Gastrocnemius medialis (tissue), 4 donors: ENCODE data around the gene GPI. TPM values are rescaled to one million over a fixed set of nuclear protein-coding genes. Genes with fewer than 3 reads are reported as not detected.
A peak's percentile ranks its signal among the peaks of the same experiment; 100 is the strongest.

Experiments used
- ATAC-seq, 2 donors: fragments of 150-250 bp; one replicate each; pipeline ENCODE4 v1.9.1; 2016
- DNase-seq, 2 donors: peaks; one replicate each; pipeline ENCODE4 v3.0.0-alpha.2; 2019
- H3K27ac ChIP-seq, 4 donors: fragments of 200-600 bp; sonication (generic); 1 replicate in 1 of 4; 2 replicates in 3 of 4; pipeline ENCODE4 v1.5.1; 2016 to 2018; ENCODE audit warnings: mild to moderate bottlenecking in 2 of 4, moderate library complexity in 1 of 4
- H3K27me3 ChIP-seq, 3 donors: fragments of 200-600 bp; sonication (generic) in 2 of 3; 1 replicate in 1 of 3; 2 replicates in 2 of 3; pipeline versions ENCODE4 v1.5.1 to v1.6.0; 2016 to 2019; ENCODE audit warnings: mild to moderate bottlenecking in 1 of 3, moderate library complexity in 1 of 3
- H3K36me3 ChIP-seq, 2 donors: fragments of 200-600 bp; sonication (generic) in 1 of 2; one replicate each; pipeline ENCODE4 v1.5.1; 2017 to 2018
- H3K4me1 ChIP-seq, 2 donors: fragments of 200-600 bp; sonication (generic) in 1 of 2; one replicate each; pipeline ENCODE4 v1.5.1; 2016 to 2017; ENCODE audit warnings: mild to moderate bottlenecking in 2 of 2
- H3K4me3 ChIP-seq, 4 donors: fragments of 200-600 bp; sonication (generic) in 3 of 4; 1 replicate in 1 of 4; 2 replicates in 3 of 4; pipeline ENCODE4 v1.5.1; 2016 to 2019; ENCODE audit warnings: mild to moderate bottlenecking in 2 of 4
- H3K9me3 ChIP-seq, 3 donors: fragments of 200-600 bp; sonication (generic) in 2 of 3; 1 replicate in 1 of 3; 2 replicates in 2 of 3; pipeline ENCODE4 v1.5.1; 2016 to 2019
- POLR2A ChIP-seq, 2 donors: fragments of 450-650 bp; IDR thresholded peaks; one replicate each; pipeline ENCODE4 v1.6.1; 2017; ENCODE audit warnings: antibody characterized with exemption in 2 of 2, mild to moderate bottlenecking in 2 of 2, moderate library complexity in 2 of 2
- in situ Hi-C, 4 donors: fragments of 200-750 bp; cut with MboI; loops; one replicate each; pipeline versions ENCODE4 v1.15.0 to v1.8.0; 2017; ENCODE audit warnings: low sequenced_read_pairs in 4 of 4
- intact Hi-C: fragments of 100-400 bp; cut with DNase I; formaldehyde crosslinking; loops from one replicate; pipeline ENCODE4 v1.15.1; 2023; ENCODE audit warnings: low total_unique reads
- total RNA-seq, 4 donors: library from RNA; depleted of rRNA; stranded (reverse); fragments of >200 nt; gene quantifications; one replicate each; pipeline versions ENCODE4 v1.1.0 to v1.2.3, GENCODE V29; 2016
- TF ChIP-seq, protein P1 (sequence below), 5 experiments: fragments of 450-650 bp in 3 of 5; fragments of 200-600 bp in 2 of 5; sonication (generic) in 2 of 5; IDR thresholded peaks in 4 of 5; conservative IDR thresholded peaks in 1 of 5; 1 replicate in 4 of 5; 2 replicates in 1 of 5; pipeline ENCODE4 v1.5.1; 2016 to 2019; ENCODE audit warnings: antibody characterized with exemption in 5 of 5, mild to moderate bottlenecking in 3 of 5, moderate library complexity in 3 of 5

Gene GPI
- total RNA-seq, 4 donors from 2014 or later, result 83.2 to 231 (median 173) TPM

DNA sequence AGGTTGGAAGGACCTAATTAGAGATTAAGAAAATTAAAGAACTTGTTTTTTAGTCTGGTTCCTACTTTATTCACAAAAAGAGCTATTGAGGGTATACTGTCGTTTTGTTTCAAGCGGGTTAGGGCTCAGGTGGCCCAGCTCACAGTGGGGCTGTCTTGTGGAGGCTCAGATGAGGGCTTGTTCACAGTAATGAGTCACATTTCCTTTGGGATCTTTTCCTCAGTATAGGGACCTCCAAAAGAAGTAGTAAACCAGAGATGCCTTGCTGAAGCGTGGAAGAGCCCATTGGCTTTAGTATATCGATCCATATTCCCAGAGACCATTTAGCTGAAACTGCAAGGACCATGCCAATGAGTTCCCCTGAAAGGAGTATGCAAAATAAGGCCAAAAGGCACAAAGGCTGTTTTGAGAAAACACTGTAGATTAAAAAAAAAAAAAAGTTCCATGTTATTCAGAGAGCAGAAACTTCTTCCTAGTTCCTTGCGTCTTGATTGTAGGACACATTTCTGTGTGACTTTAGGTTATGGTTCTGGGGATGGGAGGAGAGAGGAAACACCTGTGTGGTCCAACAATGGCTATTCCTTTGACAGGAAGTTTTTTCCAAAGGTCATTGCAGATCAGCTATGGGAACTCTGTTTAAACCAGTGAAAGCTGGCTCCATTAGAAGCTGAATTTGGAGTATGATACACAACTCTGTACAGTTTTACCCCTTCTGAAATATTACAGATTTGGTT is 32.8 kb upstream of the GPI start:
- in situ Hi-C loops, result loop anchor here in 2 of 4 donors (25.0 kb wide), 1 partner anchor 95 kb away; no protein-coding TSS in a partner anchor
- H3K27me3 ChIP-seq, result no peaks in the 10 kb centered on the region
- peaks cover 0 to 63% of the 10 kb centered on the region in 2 donors for H3K36me3 ChIP-seq
- no peak for TF ChIP-seq POLR2A (IDR thresholded peaks at IDR 0.05)
- TF ChIP-seq, protein P1, sequence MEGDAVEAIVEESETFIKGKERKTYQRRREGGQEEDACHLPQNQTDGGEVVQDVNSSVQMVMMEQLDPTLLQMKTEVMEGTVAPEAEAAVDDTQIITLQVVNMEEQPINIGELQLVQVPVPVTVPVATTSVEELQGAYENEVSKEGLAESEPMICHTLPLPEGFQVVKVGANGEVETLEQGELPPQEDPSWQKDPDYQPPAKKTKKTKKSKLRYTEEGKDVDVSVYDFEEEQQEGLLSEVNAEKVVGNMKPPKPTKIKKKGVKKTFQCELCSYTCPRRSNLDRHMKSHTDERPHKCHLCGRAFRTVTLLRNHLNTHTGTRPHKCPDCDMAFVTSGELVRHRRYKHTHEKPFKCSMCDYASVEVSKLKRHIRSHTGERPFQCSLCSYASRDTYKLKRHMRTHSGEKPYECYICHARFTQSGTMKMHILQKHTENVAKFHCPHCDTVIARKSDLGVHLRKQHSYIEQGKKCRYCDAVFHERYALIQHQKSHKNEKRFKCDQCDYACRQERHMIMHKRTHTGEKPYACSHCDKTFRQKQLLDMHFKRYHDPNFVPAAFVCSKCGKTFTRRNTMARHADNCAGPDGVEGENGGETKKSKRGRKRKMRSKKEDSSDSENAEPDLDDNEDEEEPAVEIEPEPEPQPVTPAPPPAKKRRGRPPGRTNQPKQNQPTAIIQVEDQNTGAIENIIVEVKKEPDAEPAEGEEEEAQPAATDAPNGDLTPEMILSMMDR (IDR thresholded peaks at IDR 0.05 in 4 of 5, conservative IDR thresholded peaks at IDR 0.05 in 1 of 5), result no peak
- no peak for DNase-seq
- peaks cover 20 to 22% of the 10 kb centered on the region in 2 donors for H3K4me1 ChIP-seq
- no peak overlapping the region for H3K4me3 ChIP-seq
- intact Hi-C loops, result no loop called here
- H3K9me3 ChIP-seq, result no peaks in the 10 kb centered on the region
- peak overlapping the region; percentile 48 to 69 (median 62) for H3K27ac ChIP-seq
- ATAC-seq, result peak in 1 of 2 donors; percentile 39

DNA sequence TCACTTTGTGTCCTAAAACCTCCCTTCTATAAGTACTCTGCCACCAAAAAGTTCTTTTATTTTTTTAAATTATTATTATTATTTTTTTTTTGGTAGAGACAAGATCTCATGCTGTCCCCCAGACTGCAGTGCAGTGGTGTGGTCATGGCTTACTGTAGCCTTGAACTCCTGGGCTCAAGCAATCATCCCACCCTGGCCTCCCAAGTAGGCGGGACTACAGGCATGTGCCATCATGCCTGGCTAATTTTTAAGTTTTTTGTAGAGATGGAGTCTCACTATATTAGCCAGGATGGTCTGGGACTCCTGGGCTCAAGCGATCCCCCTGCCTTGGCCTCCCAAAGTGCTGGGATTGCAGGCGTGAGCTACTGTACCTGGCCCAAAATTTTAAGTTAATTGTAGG is 29.1 kb upstream of the GPI start:
- Histone ChIP-seq H3K27me3 (no peaks in the 10 kb centered on the region), H3K36me3 (peaks cover 0 to 71% of the 10 kb centered on the region in 2 donors), H3K4me1 (peaks cover 15 to 16% of the 10 kb centered on the region in 2 donors), H3K4me3 (no peak overlapping the region), H3K9me3 (no peaks in the 10 kb centered on the region), H3K27ac (peak overlapping the region in 3 of 4 donors; percentile 62 to 69 (median 67))
- in situ Hi-C loops, result loop anchor here in 2 of 4 donors (25.0 kb wide), 1 partner anchor 99 kb away; no protein-coding TSS in a partner anchor
- TF ChIP-seq, protein P1 (IDR thresholded peaks at IDR 0.05 in 4 of 5, conservative IDR thresholded peaks at IDR 0.05 in 1 of 5), result no peak
- no peak for TF ChIP-seq POLR2A (IDR thresholded peaks at IDR 0.05)
- intact Hi-C loops, result loop anchor here (5.0 kb wide), 1 partner anchor 79 kb away; no protein-coding TSS in a partner anchor
- DNase-seq, result no peak
- ATAC-seq, result no peak

DNA sequence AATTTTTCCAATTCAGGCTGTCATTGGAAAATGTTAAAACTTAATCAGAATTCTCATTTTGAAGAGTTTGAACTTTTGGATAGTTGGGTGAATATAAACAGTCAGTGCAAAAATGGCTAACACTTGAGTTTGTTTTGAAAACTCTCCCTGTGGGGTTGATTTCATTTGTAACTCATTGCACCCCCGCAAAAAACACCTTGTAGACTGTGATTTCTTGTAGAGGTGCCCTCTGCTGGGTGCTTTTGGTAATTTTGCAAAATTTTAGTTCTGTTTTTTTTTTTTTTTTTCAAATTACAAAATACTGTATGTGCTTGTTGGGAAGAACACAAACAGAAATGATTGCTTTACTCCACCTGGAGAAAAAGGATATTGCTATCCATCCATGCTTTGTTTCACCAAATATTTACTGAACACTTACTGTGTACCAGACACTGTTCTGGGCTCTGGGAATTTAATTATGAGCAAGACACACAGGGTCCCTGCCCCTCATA is 28.2 kb upstream of the GPI start:
- H3K4me1 ChIP-seq, result peaks cover 12 to 15% of the 10 kb centered on the region in 2 donors
- H3K27me3 ChIP-seq, result no peaks in the 10 kb centered on the region
- H3K4me3 ChIP-seq, result no peak overlapping the region
- peaks cover 0 to 71% of the 10 kb centered on the region in 2 donors for H3K36me3 ChIP-seq
- no peaks in the 10 kb centered on the region for H3K9me3 ChIP-seq
- in situ Hi-C loops (loop anchor here in 2 of 4 donors (25.0 kb wide), 1 partner anchor 100 kb away; no protein-coding TSS in a partner anchor), intact Hi-C loops (loop anchor here (5.0 kb wide), 1 partner anchor 80 kb away; no protein-coding TSS in a partner anchor)
- H3K27ac ChIP-seq, result peak overlapping the region; percentile 52 to 69 (median 60)
- TF ChIP-seq POLR2A (IDR thresholded peaks at IDR 0.05), result no peak
- TF ChIP-seq, protein P1 (IDR thresholded peaks at IDR 0.05 in 4 of 5, conservative IDR thresholded peaks at IDR 0.05 in 1 of 5), result peak; percentile 49 to 72 (median 57)
- DNase-seq (no peak), ATAC-seq (peak in 1 of 2 donors; percentile 29)

DNA sequence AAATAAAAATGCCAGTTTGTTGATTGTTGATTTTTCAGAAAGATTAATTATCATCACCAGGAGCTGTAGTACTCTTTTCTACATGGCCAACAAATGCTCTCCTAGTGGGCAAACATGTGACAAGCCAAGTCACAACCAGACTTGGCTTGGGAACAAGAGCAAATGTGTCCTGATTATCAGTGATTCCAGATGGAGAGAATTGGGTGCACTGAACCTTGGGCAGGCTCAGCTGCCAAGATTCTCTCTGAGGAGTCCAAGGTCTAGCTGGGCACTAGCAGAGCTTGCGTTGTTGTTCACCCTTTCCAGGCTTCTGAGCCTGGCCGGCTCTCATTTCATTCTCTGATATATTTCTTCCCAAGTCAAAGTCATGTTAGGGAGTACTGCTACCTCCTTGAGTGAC is 27.3 kb upstream of the GPI start:
- Histone ChIP-seq H3K27me3 (no peaks in the 10 kb centered on the region), H3K4me3 (no peak overlapping the region), H3K27ac (peak overlapping the region; percentile 52 to 69 (median 60)), H3K36me3 (peaks cover 0 to 72% of the 10 kb centered on the region in 2 donors), H3K9me3 (no peaks in the 10 kb centered on the region), H3K4me1 (peaks cover 12 to 15% of the 10 kb centered on the region in 2 donors)
- ATAC-seq (no peak), DNase-seq (no peak)
- intact Hi-C loops (loop anchor here (5.0 kb wide), 1 partner anchor 80 kb away; no protein-coding TSS in a partner anchor), in situ Hi-C loops (loop anchor here in 2 of 4 donors (25.0 kb wide), 1 partner anchor 100 kb away; no protein-coding TSS in a partner anchor)
- TF ChIP-seq, protein P1 (IDR thresholded peaks at IDR 0.05 in 4 of 5, conservative IDR thresholded peaks at IDR 0.05 in 1 of 5), result no peak
- TF ChIP-seq POLR2A (IDR thresholded peaks at IDR 0.05), result no peak
